K562 (cell line): ENCODE measurements around the gene ISM1. TPM values are rescaled to one million over a fixed set of nuclear protein-coding genes. Genes with fewer than 3 reads are reported as not detected.

Experiments used
- ATAC-seq: fragments of 200-7000 bp; cut with Tn5 transposase; 3 replicates; pipeline ENCODE4 v1.9.1; 2020; ENCODE audit warnings: moderate library complexity
- BruUV-seq: library from RNA; stranded (reverse); fragments of 400-500 nt; replicated peaks from 2 replicates; lab custom pipeline; 2021; lab: Mats Ljungman, UMichigan
- CTCF ChIA-PET: fragments of 300-600 bp; formaldehyde crosslinking; extraction: SDS; loops from one replicate; lab custom pipeline; 2021; ENCODE audit warnings: low intra/inter-chr PET ratio; lab: Yijun Ruan, JAX
- POLR2A ChIA-PET: fragments of 300-600, 350-650 bp; sonication (Branson Sonifier 250); formaldehyde crosslinking; extraction: SDS; loops from one replicate; lab custom pipeline; 2021; ENCODE audit warnings: antibody characterized with exemption, inconsistent platforms; lab: Yijun Ruan, JAX
- DNase-seq, 4 experiments: peaks; one replicate each; pipeline versions ENCODE4 v3.0.0 to v3.0.0-alpha.2; 2011 to 2018; ENCODE audit warnings: low spot score in 3 of 4, mixed read lengths in 3 of 4; ENCODE audit errors: extremely low read depth in 1 of 4
- FAIRE-seq: peaks from 2 replicates; lab custom pipeline; 2011; peaks lifted over from hg19 to GRCh38; lab: Jason Lieb, UNC
- H2AFZ ChIP-seq: 2 replicates; pipeline ENCODE4 v1.6.0; 2011; ENCODE audit warnings: low read depth, low read length, control low read depth, inconsistent platforms
- H3K27ac ChIP-seq: fragments of 200-600 bp; 3 replicates; pipeline ENCODE4 v1.8.0; 2011; ENCODE audit warnings: low read depth, mild to moderate bottlenecking, control low read depth, inconsistent platforms, low read length, moderate library complexity, mixed read lengths; ENCODE audit errors: extremely low read depth
- H3K27me3 ChIP-seq, 2 experiments: fragments of 300-600 bp in 1 of 2; 2 replicates in 1 of 2; 3 replicates in 1 of 2; pipeline versions ENCODE4 v1.6.0 to v1.8.0; 2011; ENCODE audit warnings: inconsistent platforms in 2 of 2, low read length in 2 of 2, mild to moderate bottlenecking in 1 of 2, mixed read lengths in 1 of 2, moderate library complexity in 1 of 2; ENCODE audit not compliant: control insufficient read depth in 2 of 2, insufficient read depth in 2 of 2
- H3K36me3 ChIP-seq: fragments of 300-600 bp; 3 replicates; pipeline ENCODE4 v1.8.0; 2011; ENCODE audit warnings: mild to moderate bottlenecking, low read length, inconsistent platforms; ENCODE audit not compliant: control insufficient read depth, insufficient read depth
- H3K4me1 ChIP-seq, 2 experiments: fragments of 200-600 bp in 1 of 2; replicated peaks in 1 of 2; 2 replicates in 1 of 2; 3 replicates in 1 of 2; pipeline versions ENCODE4 v1.5.1 to v1.8.0; 2011; ENCODE audit warnings: inconsistent platforms in 2 of 2, low read length in 2 of 2, mild to moderate bottlenecking in 1 of 2, mixed read lengths in 1 of 2, moderate library complexity in 1 of 2; ENCODE audit not compliant: control insufficient read depth in 2 of 2, insufficient read depth in 2 of 2
- H3K4me2 ChIP-seq: 2 replicates; pipeline ENCODE4 v1.6.1; 2011; ENCODE audit warnings: low read length, control low read depth, inconsistent platforms, mixed read lengths; ENCODE audit not compliant: insufficient read depth
- H3K4me3 ChIP-seq: fragments of 200-600 bp; sonication (generic), shearing (Covaris generic); 2 replicates; pipeline ENCODE4 v1.5.1; 2016; ENCODE audit warnings: control low read depth, inconsistent platforms
- H3K79me2 ChIP-seq: fragments of 200-600 bp; 3 replicates; pipeline ENCODE4 v1.8.0; 2011; ENCODE audit warnings: low read length, inconsistent platforms; ENCODE audit not compliant: control insufficient read depth, insufficient read depth
- H3K9ac ChIP-seq, 2 experiments: 2 replicates each; pipeline versions ENCODE4 v1.6.0 to v1.6.1; 2011; ENCODE audit warnings: low read depth in 2 of 2, low read length in 2 of 2, control low read depth in 1 of 2, inconsistent platforms in 1 of 2, mild to moderate bottlenecking in 1 of 2, mixed read lengths in 1 of 2; ENCODE audit not compliant: insufficient read depth in 1 of 2
- H3K9me1 ChIP-seq: one replicate; pipeline ENCODE4 v1.6.0; 2011; ENCODE audit warnings: inconsistent platforms, mild to moderate bottlenecking, low read length, moderate library complexity; ENCODE audit not compliant: control insufficient read depth, insufficient read depth
- H3K9me3 ChIP-seq: replicated peaks from 2 replicates; pipeline ENCODE4 v1.5.1; 2011; ENCODE audit warnings: low read depth, low read length, inconsistent platforms; ENCODE audit not compliant: control insufficient read depth, insufficient read depth
- H4K20me1 ChIP-seq: replicated peaks from 2 replicates; pipeline ENCODE4 v1.6.1; 2011; ENCODE audit warnings: low read length, inconsistent platforms, mixed read lengths; ENCODE audit not compliant: control insufficient read depth, insufficient read depth
- PCBP1 ChIP-seq: fragments of 200-400 bp; formaldehyde crosslinking; IDR thresholded peaks from 2 replicates; pipeline ENCODE4 v1.6.1; 2018; ENCODE audit warnings: mild to moderate bottlenecking, low read depth, low read length; ENCODE audit not compliant: poor library complexity, severe bottlenecking
- SRSF3 ChIP-seq: fragments of 200-400 bp; formaldehyde crosslinking; IDR thresholded peaks from 2 replicates; pipeline ENCODE4 v1.6.1; 2016; ENCODE audit warnings: mild to moderate bottlenecking, low read length, moderate library complexity; ENCODE audit not compliant: insufficient read depth
- ZNF175 ChIP-seq: fragments of 200-800 bp; sonication (Bioruptor generic); IDR thresholded peaks from 2 replicates; pipeline ENCODE4 v1.6.1; 2016; ENCODE audit warnings: low read depth, mild to moderate bottlenecking, missing genetic modification characterization, missing compliant biosample characterization
- ZNF717 ChIP-seq: fragments of 250-450 bp; sonication (Bioruptor Pico); IDR thresholded peaks from 2 replicates; pipeline ENCODE4 v1.5.0; 2021
- WGBS: fragments of 100-300 bp; shearing (Covaris generic); methylation state at CpG from one replicate; pipeline ENCODE4 v1.1.6; 2016; ENCODE audit warnings: low coverage, mixed read lengths; ENCODE audit not compliant: insufficient coverage; ENCODE audit errors: missing lambda C conversion rate; 5-methylcytosine and 5-hydroxymethylcytosine counted together
- in situ Hi-C: fragments of 300-500 bp; cut with MboI; formaldehyde crosslinking; loops from 4 replicates; pipeline ENCODE4 v1.15.0; 2018; ENCODE audit warnings: inconsistent platforms, mixed read lengths
- intact Hi-C: fragments of 100-400 bp; cut with micrococcal nuclease; formaldehyde crosslinking; loops from 2 replicates; pipeline ENCODE4 v1.14.2; 2022
- polyA plus RNA-seq, 8 experiments: library from polyadenylated mRNA; depleted of rRNA in 4 of 8; stranded (reverse) in 5 of 8; unstranded in 3 of 8; fragments of >200 nt; fragmentation: Nextera tagmentation in 2 of 8; fragmentation: Illumina TruSeq in 1 of 8; extraction: Ambion mirVana in 2 of 8; extraction: Trizol in 1 of 8; gene quantifications; 2 replicates each; pipeline versions ENCODE4 v1.2.1 to v1.2.3, GENCODE V29; 2011 to 2014; ENCODE audit warnings: inconsistent platforms in 1 of 8, missing spikeins in 1 of 8
- total RNA-seq, 7 experiments: library from RNA; depleted of rRNA in 6 of 7; stranded (reverse); fragments of >200 nt in 6 of 7; fragmentation: Illumina TruSeq in 2 of 7; extraction: Trizol in 2 of 7; gene quantifications; 2 replicates each; pipeline versions ENCODE4 v1.2.1 to v1.2.3, GENCODE V29; 2011 to 2021; ENCODE audit warnings: low replicate concordance in 1 of 7

ISM1 gene
- total and polyA plus RNA-seq, 9 of the 15 experiments (the other 6 are each of a cell fraction or from before 2014, with no cell fraction given): not detected

DNA sequence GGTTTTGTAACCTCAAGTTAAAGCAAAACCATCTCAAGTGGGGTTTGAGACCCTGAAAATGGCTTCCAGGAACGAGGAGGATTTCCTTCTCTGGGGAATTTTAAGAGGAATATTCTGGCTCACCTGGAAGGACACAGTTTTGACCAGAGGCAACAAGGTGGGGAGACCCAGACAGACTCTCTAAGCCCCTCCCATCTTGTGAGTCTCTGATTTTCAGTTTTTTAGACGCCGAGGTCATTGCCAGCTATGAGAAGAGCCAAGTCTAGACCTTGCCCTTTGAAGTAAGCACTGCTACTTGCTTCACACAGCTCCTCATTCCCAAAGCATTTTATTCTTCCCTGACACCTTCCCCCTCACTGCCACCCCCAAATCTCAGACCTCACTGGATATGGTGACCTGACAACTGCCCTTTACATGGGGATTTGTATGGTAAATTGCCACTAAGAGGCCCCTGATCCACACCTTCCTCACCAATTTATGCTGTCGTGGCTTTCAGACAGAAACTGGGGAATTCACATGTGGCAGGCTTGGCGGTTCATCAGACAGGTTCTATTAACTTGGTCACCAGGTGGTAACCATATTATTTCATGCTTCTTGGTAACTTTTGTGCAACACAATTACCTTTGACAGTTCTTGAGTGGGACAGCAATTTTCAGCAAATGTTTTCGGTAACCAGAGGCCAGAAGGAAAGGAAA, 116.2 kb downstream of the ISM1 start:
- ChIA-PET POLR2A (interaction anchor here (1.1 kb wide), 1 partner anchor 13 kb away, joined by 5 read pairs; no protein-coding TSS in a partner anchor), CTCF (no interaction called here)
- H3K79me2 ChIP-seq: no peaks in the 10 kb centered on the region
- TF ChIP-seq ZNF717 (CRISPR knock-in tag) (no peak), PCBP1 (no peak), SRSF3 (no peak), ZNF175 (CRISPR knock-in tag) (no peak)
- no peak overlapping the region for H3K9ac ChIP-seq
- H3K4me1 ChIP-seq: no peaks in the 10 kb centered on the region; a peak in 1 of 5 replicates
- ATAC-seq: no peak
- DNase-seq: no peak
- peaks cover 0 to 2% of the 10 kb centered on the region in 2 experiments; a peak in 1 of 5 replicates for H3K27me3 ChIP-seq
- no peak overlapping the region for H3K4me2 ChIP-seq
- H3K9me3 ChIP-seq: no peaks in the 10 kb centered on the region
- H3K27ac ChIP-seq: no peak overlapping the region
- H3K9me1 ChIP-seq: no peaks in the 10 kb centered on the region
- FAIRE-seq: no peak
- no peaks in the 10 kb centered on the region for H3K36me3 ChIP-seq
- in situ Hi-C loops: no loop called here
- no peak overlapping the region for H3K4me3 ChIP-seq
- no peaks in the 10 kb centered on the region for H4K20me1 ChIP-seq
- no TSS peak for BruUV-seq
- WGBS: 0% methylated on average over 6 of the region's 6 CpGs
- no peak overlapping the region for H2AFZ ChIP-seq
- intact Hi-C loops: no loop called here
